Dedifferentiated amniotic fluid mesenchymal stem cell (primary cell): Measurements from ENCODE around the gene TACR1.

Source experiments
- DNase-seq: peaks from one replicate; pipeline ENCODE4 v3.0.0-alpha.2; 2016; ENCODE audit errors: extremely low spot score

Gene TACR1

GRCh38 chr2:75019790-75020189, 179.5 kb downstream of the TACR1 start:
- DNase-seq: no peak

DNA sequence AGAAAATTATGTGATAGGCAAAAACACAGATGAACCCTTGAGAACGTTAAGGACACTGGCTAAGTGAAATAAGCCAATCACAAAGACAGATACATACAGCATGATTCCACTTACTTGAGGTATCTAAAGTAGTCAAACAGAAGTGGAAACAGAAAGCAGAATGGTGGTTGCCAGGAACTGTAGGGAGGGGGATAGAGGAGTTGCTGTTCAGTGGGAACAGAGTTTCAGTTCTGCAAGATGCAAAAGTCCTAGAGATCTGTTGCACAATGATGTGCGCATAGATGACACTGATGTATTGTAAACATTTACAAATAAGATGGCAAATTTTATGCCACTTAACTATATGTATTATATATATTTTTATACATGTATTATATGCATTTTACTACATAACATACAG, 181.2 kb downstream of the TACR1 start:
- DNase-seq: no peak

DNA sequence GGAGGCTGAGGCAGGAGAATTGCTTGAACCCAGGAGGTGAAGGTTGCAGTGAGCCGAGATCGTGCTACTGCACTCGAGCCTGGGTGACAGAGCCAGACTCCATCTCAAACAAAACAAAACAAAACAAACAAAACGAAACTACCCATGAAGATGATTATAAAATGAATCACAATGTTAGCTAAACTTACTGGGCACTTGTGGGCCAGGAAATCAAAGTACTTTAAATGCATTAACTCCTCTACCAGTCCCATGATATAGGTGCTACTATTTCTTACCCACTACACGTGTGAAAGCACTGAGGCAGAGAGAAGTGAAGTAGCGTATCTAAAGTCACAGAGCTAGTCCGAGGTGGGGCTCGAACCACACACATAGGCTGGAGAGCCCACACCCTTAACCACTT, 187.2 kb downstream of the TACR1 start:
- no peak for DNase-seq

GRCh38 chr2:75010571-75010970, 188.7 kb downstream of the TACR1 start:
- DNase-seq: no peak

GRCh38 chr2:75007819-75008218, 191.5 kb downstream of the TACR1 start:
- DNase-seq: no peak

- DNase-seq: no peak
These were observed 192.3 kb downstream of the TACR1 start for GRCh38 chr2:75007061-75007460.

DNA sequence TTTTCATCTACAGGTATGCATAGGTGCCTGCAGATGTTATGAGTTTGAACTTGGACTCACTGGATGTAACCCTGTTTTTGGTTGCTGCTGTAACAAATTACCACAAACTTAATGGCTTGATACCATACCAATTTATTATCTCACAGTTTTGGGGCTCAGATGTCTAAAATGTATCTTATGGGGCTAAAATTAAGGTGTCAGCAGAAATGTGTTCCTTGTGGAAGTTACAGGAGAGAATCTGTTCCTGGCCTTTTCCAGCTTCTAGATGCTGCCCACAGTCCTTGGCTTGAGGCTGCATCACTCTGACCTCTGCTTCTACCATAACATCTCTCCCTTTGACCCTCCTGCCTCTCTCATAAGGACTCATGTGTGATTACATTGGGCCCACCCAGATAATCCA, 193.3 kb downstream of the TACR1 start:
- no peak for DNase-seq

- DNase-seq: no peak
These were observed 195.5 kb downstream of the TACR1 start for GRCh38 chr2:75003773-75004172.

- no peak for DNase-seq
These were observed 196.0 kb downstream of the TACR1 start for GRCh38 chr2:75003276-75003675.

DNA sequence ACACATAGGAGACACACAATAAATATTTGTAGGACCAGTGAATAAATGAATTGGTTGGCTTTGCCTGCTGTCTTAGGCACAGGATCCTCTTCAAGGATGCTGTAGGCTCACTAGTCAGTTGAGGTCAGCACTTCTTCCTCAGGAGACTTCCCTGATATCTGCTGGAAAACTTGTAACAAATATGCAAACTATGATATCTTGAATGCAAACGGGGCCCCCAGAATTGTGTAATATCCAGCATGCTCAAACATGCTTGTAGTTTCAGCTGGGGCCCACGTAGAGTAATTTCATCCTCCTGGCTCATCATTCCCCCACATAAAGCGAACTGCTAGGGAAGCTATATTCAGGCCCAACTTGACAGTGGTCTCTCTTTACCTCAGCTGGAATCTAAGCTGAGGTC, 197.3 kb downstream of the TACR1 start:
- no peak for DNase-seq

DNA sequence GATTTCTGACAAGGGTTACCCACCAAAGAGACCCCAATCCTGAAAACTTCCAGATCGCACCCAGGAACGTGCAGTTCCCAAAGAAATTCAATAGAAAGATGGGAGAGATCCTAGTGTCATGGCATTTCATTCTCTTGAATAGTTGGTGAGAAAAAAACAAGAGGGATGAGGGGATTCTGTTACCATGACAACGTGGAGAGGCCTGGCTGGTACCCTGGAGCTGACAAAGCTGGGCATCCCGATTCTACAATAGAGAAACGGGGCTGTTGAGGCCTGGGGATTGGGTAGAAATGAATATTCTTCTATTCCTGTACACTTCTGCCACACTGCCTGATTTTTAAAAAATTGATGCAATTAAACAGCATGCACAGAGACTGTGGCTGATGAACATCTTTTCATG, 199.9 kb downstream of the TACR1 start:
- DNase-seq: no peak
